HCT116 (cell line): ENCODE measurements around the gene ZC3H12D. TPM values are rescaled to one million over a fixed set of nuclear protein-coding genes. Genes with fewer than 3 reads are reported as not detected.

Experiments
- ATAC-seq: fragments of 200-7000 bp; cut with Tn5 transposase; 2 replicates; pipeline ENCODE4 v1.9.1; 2020; ENCODE audit warnings: mild to moderate bottlenecking, moderate library complexity
- BruUV-seq: library from RNA; stranded (reverse); fragments of 400-500 nt; replicated peaks from 2 replicates; lab custom pipeline; 2021; lab: Mats Ljungman, UMichigan
- CTCF ChIA-PET: fragments of 300-600 bp; sonication (Branson Sonifier 250); formaldehyde crosslinking; loops from one replicate; lab custom pipeline; 2021; ENCODE audit warnings: antibody characterized with exemption; lab: Charles Lee
- POLR2A ChIA-PET: fragments of 300-600, 350-600 bp; sonication (Branson Sonifier 250); formaldehyde crosslinking; loops from one replicate; lab custom pipeline; 2021; ENCODE audit warnings: antibody characterized with exemption; lab: Charles Lee
- RAD21 ChIA-PET, 2 experiments: fragments of 300-600 bp; sonication (Branson Sonifier 250); formaldehyde crosslinking; loops; one replicate each; lab custom pipeline; 2023; ENCODE audit warnings: low total read pairs in 2 of 2; ENCODE audit not compliant: uncharacterized antibody in 2 of 2, unreplicated experiment in 2 of 2, low non-redundant PET in 1 of 2; lab: Charles Lee
- DNase-seq: peaks from one replicate; pipeline ENCODE4 v3.0.0-alpha.2; 2010; ENCODE audit warnings: low read depth, low spot score
- H2AFZ ChIP-seq: fragments of 200-600 bp; shearing (Covaris generic), sonication (generic); 2 replicates; pipeline ENCODE4 v1.6.1; 2017; ENCODE audit warnings: low read depth, mixed run types, mixed read lengths, antibody characterized with exemption, low read length; ENCODE audit not compliant: poor library complexity, severe bottlenecking
- H3K27ac ChIP-seq: 2 replicates; pipeline ENCODE4 v1.5.1; 2012; ENCODE audit warnings: low read depth, low read length
- H3K27me3 ChIP-seq: fragments of 200-600 bp; sonication (generic); 2 replicates; pipeline ENCODE4 v1.6.1; 2016; ENCODE audit warnings: mixed run types, low read length, mixed read lengths; ENCODE audit not compliant: insufficient read depth
- H3K36me3 ChIP-seq, 2 experiments: fragments of 200-500 bp in 1 of 2; fragments of 200-600 bp in 1 of 2; sonication (Bioruptor generic) in 1 of 2; sonication (generic) in 1 of 2; 2 replicates each; pipeline versions ENCODE4 v1.5.1 to v1.6.1; 2014 to 2016; ENCODE audit warnings: low read length in 2 of 2, inconsistent platforms in 1 of 2, mixed read lengths in 1 of 2, mixed run types in 1 of 2; ENCODE audit not compliant: insufficient read depth in 2 of 2, control insufficient read depth in 1 of 2
- H3K4me1 ChIP-seq, 2 experiments: fragments of 200-600 bp in 1 of 2; sonication (generic) in 1 of 2; 2 replicates each; pipeline versions ENCODE4 v1.5.1 to v1.6.1; 2012 to 2017; ENCODE audit warnings: low read length in 2 of 2, inconsistent platforms in 1 of 2, mild to moderate bottlenecking in 1 of 2, mixed read lengths in 1 of 2, mixed run types in 1 of 2, moderate library complexity in 1 of 2; ENCODE audit not compliant: insufficient read depth in 2 of 2, control insufficient read depth in 1 of 2
- H3K4me2 ChIP-seq: fragments of 200-600 bp; sonication (generic); 2 replicates; pipeline ENCODE4 v1.6.1; 2017; ENCODE audit warnings: mixed run types, low read length, mixed read lengths
- H3K4me3 ChIP-seq, 2 experiments: fragments of 200-600 bp in 1 of 2; sonication (generic) in 1 of 2; replicated peaks in 1 of 2; 2 replicates each; pipeline ENCODE4 v1.5.1; 2011 to 2016; ENCODE audit warnings: low read length in 2 of 2, control low read depth in 1 of 2, low read depth in 1 of 2, mild to moderate bottlenecking in 1 of 2, mixed read lengths in 1 of 2, mixed run types in 1 of 2
- H3K79me2 ChIP-seq: fragments of 200-600 bp; sonication (generic); 2 replicates; pipeline ENCODE4 v1.6.1; 2017; ENCODE audit warnings: mild to moderate bottlenecking, mixed run types, low read length, moderate library complexity, mixed read lengths; ENCODE audit not compliant: insufficient read depth
- H3K9ac ChIP-seq: fragments of 200-600 bp; sonication (generic); 2 replicates; pipeline ENCODE4 v1.6.1; 2016; ENCODE audit warnings: low read length, mixed read lengths
- H3K9me2 ChIP-seq: fragments of 200-600 bp; sonication (generic), shearing (Covaris generic); 2 replicates; pipeline ENCODE4 v1.6.1; 2017; ENCODE audit warnings: mixed run types, mild to moderate bottlenecking, moderate library complexity; ENCODE audit not compliant: insufficient read depth
- H3K9me3 ChIP-seq, 2 experiments: fragments of 200-500 bp in 1 of 2; fragments of 200-600 bp in 1 of 2; sonication (Bioruptor generic) in 1 of 2; sonication (generic) in 1 of 2; 2 replicates each; pipeline ENCODE4 v1.6.1; 2014 to 2017; ENCODE audit warnings: low read length in 2 of 2, mixed read lengths in 2 of 2, inconsistent platforms in 1 of 2, low read depth in 1 of 2, mild to moderate bottlenecking in 1 of 2, mixed run types in 1 of 2, moderate library complexity in 1 of 2; ENCODE audit not compliant: control insufficient read depth in 1 of 2, insufficient read depth in 1 of 2
- H4K20me1 ChIP-seq: fragments of 200-600 bp; sonication (generic), shearing (Covaris generic); 2 replicates; pipeline ENCODE4 v1.6.1; 2017; ENCODE audit warnings: mixed run types, mild to moderate bottlenecking, moderate library complexity; ENCODE audit not compliant: insufficient read depth
- CEBPB ChIP-seq: IDR thresholded peaks from 2 replicates; pipeline ENCODE4 v1.6.1; 2012; ENCODE audit warnings: low read depth
- EZH2 ChIP-seq: fragments of 200-600 bp; sonication (generic); IDR thresholded peaks from 2 replicates; pipeline ENCODE4 v1.6.1; 2017; ENCODE audit warnings: antibody characterized with exemption, mixed run types
- POLR2A ChIP-seq: IDR thresholded peaks from 2 replicates; pipeline ENCODE4 v1.7.0; 2011; ENCODE audit warnings: borderline replicate concordance; ENCODE audit not compliant: insufficient read depth, insufficient read length; ENCODE audit errors: extremely low read depth
- POLR2AphosphoS5 ChIP-seq: IDR thresholded peaks from 2 replicates; pipeline ENCODE4 v1.6.1; 2011; ENCODE audit warnings: mild to moderate bottlenecking, low read depth, low read length, moderate library complexity
- SRF ChIP-seq: IDR thresholded peaks from 2 replicates; pipeline ENCODE4 v1.6.1; 2012; ENCODE audit warnings: low read depth
- ZFX ChIP-seq: fragments of 450-650 bp; IDR thresholded peaks from 2 replicates; pipeline ENCODE4 v1.6.1; 2017
- intact Hi-C: fragments of 100-400 bp; cut with micrococcal nuclease; formaldehyde crosslinking; loops from 2 replicates; pipeline ENCODE4 v1.10.0; 2022
- total RNA-seq: library from RNA; stranded (reverse); gene quantifications from one replicate; pipeline ENCODE4 v1.2.1, GENCODE V29; 2021; ENCODE audit not compliant: unreplicated experiment
- TF ChIP-seq, protein P1 (sequence below): IDR thresholded peaks from 2 replicates; pipeline ENCODE4 v1.6.1; 2012
- TF ChIP-seq, protein P2 (sequence below): IDR thresholded peaks from 2 replicates; pipeline ENCODE4 v1.6.1; 2012; ENCODE audit warnings: low read depth
- TF ChIP-seq, protein P3 (sequence below): IDR thresholded peaks from 2 replicates; pipeline ENCODE4 v1.6.1; 2012
- TF ChIP-seq, protein P4 (sequence below), 3 experiments: fragments of 200-600 bp in 1 of 3; sonication (generic) in 1 of 3; IDR thresholded peaks in 2 of 3; conservative IDR thresholded peaks in 1 of 3; 2 replicates each; pipeline ENCODE4 v1.5.1; 2012 to 2017; ENCODE audit warnings: low read depth in 2 of 3, low read length in 2 of 3, antibody characterized with exemption in 1 of 3, borderline replicate concordance in 1 of 3, control low read depth in 1 of 3, mild to moderate bottlenecking in 1 of 3, mixed read lengths in 1 of 3, mixed run types in 1 of 3, moderate library complexity in 1 of 3; ENCODE audit not compliant: insufficient read depth in 1 of 3

ZC3H12D gene
- total RNA-seq, 1 experiment from 2014 or later, result 0.30 TPM

DNA sequence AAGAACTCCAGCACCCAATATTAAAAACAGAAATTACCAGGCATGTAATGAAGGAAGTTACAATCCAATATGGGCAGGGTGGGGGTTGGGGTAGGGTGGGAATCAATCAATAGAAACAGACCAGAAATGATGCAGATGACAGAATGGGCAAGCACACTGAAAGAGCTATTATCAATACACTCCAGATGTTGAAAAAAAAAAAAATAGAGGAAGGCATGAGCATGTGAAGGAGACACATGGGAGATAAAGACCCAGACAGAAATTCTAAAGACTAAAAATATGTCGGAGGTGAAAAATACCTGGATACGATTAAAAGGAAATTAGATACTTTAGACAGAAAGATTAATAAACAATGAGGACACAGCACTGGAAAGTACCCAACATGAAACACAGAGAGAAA lies 19.1 kb upstream of the ZC3H12D start (continued):
- TF ChIP-seq POLR2A (no peak), SRF (no peak), EZH2 (no peak)
- TF ChIP-seq, protein P1, sequence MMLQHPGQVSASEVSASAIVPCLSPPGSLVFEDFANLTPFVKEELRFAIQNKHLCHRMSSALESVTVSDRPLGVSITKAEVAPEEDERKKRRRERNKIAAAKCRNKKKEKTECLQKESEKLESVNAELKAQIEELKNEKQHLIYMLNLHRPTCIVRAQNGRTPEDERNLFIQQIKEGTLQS, result no peak
- TF ChIP-seq, protein P2, sequence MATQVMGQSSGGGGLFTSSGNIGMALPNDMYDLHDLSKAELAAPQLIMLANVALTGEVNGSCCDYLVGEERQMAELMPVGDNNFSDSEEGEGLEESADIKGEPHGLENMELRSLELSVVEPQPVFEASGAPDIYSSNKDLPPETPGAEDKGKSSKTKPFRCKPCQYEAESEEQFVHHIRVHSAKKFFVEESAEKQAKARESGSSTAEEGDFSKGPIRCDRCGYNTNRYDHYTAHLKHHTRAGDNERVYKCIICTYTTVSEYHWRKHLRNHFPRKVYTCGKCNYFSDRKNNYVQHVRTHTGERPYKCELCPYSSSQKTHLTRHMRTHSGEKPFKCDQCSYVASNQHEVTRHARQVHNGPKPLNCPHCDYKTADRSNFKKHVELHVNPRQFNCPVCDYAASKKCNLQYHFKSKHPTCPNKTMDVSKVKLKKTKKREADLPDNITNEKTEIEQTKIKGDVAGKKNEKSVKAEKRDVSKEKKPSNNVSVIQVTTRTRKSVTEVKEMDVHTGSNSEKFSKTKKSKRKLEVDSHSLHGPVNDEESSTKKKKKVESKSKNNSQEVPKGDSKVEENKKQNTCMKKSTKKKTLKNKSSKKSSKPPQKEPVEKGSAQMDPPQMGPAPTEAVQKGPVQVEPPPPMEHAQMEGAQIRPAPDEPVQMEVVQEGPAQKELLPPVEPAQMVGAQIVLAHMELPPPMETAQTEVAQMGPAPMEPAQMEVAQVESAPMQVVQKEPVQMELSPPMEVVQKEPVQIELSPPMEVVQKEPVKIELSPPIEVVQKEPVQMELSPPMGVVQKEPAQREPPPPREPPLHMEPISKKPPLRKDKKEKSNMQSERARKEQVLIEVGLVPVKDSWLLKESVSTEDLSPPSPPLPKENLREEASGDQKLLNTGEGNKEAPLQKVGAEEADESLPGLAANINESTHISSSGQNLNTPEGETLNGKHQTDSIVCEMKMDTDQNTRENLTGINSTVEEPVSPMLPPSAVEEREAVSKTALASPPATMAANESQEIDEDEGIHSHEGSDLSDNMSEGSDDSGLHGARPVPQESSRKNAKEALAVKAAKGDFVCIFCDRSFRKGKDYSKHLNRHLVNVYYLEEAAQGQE, result no peak

DNA sequence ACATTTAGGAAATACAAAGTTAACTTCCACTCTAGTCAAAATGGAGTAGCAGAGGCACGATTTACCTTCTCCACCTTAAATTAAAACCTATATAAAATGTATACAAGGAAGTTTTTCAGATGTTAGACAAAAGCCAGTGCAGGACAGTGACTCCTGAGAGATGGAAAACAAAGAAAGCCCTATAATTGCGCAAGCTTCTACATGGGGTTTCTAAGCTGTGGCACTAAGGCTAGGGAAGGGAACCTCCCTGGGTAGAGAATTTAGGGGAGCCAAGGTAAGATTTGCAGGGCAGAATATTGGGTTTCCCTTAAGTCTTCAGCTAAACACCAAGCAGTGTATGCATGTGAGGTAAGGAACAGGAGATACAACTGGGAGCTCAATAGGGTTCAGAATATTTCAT lies 18.5 kb upstream of the ZC3H12D start:
- no peak overlapping the region for H3K4me2 ChIP-seq
- H4K20me1 ChIP-seq, result no peaks in the 10 kb centered on the region
- BruUV-seq, result no TSS peak
- DNase-seq, result no peak
- ChIA-PET CTCF (interaction anchor here (1.0 kb wide), 1 partner anchor 475 kb away, joined by 3 read pairs; no protein-coding TSS in a partner anchor), RAD21 (interaction anchor here in 1 of 2 experiments (0.8 kb wide), 1 partner anchor 421 kb away, joined by 5 read pairs; no protein-coding TSS in a partner anchor), POLR2A (no interaction called here)
- H3K36me3 ChIP-seq, result peaks cover 0 to 6% of the 10 kb centered on the region in 2 experiments; a peak in 2 of 4 replicates
- H3K9me3 ChIP-seq, result no peaks in the 10 kb centered on the region
- H3K27me3 ChIP-seq, result no peaks in the 10 kb centered on the region
- H3K9ac ChIP-seq, result no peak overlapping the region
- no peaks in the 10 kb centered on the region for H3K4me1 ChIP-seq
- H2AFZ ChIP-seq, result no peak overlapping the region
- H3K27ac ChIP-seq, result no peak overlapping the region
- H3K79me2 ChIP-seq, result 0 out of 2 replicates have a peak, but pooled peaks cover under 1% of the 10 kb centered on the region
- no peak for ATAC-seq
- no peak for TF ChIP-seq ZFX
- TF ChIP-seq, protein P3, sequence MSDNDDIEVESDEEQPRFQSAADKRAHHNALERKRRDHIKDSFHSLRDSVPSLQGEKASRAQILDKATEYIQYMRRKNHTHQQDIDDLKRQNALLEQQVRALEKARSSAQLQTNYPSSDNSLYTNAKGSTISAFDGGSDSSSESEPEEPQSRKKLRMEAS, result no peak
- peak; percentile 27; the same call in 1 of the 2 replicates for TF ChIP-seq CEBPB
- TF ChIP-seq POLR2AphosphoS5, result no peak
- TF ChIP-seq, protein P1, result no peak
- TF ChIP-seq, protein P4, sequence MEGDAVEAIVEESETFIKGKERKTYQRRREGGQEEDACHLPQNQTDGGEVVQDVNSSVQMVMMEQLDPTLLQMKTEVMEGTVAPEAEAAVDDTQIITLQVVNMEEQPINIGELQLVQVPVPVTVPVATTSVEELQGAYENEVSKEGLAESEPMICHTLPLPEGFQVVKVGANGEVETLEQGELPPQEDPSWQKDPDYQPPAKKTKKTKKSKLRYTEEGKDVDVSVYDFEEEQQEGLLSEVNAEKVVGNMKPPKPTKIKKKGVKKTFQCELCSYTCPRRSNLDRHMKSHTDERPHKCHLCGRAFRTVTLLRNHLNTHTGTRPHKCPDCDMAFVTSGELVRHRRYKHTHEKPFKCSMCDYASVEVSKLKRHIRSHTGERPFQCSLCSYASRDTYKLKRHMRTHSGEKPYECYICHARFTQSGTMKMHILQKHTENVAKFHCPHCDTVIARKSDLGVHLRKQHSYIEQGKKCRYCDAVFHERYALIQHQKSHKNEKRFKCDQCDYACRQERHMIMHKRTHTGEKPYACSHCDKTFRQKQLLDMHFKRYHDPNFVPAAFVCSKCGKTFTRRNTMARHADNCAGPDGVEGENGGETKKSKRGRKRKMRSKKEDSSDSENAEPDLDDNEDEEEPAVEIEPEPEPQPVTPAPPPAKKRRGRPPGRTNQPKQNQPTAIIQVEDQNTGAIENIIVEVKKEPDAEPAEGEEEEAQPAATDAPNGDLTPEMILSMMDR (IDR thresholded peaks at IDR 0.05 in 2 of 3, conservative IDR thresholded peaks at IDR 0.05 in 1 of 3; ENCODE audit: borderline replicate concordance in 1 of 3, insufficient read depth in 1 of 3, low read depth in 2 of 3, low read length in 2 of 3), result no peak
- TF ChIP-seq POLR2A, result no peak
- intact Hi-C loops, result no loop called here
- H3K4me3 ChIP-seq, result no peak overlapping the region
- H3K9me2 ChIP-seq, result no peaks in the 10 kb centered on the region
